PC-9 (cell line): Measurements from ENCODE around the gene FBN1. TPM values are rescaled to one million over a fixed set of nuclear protein-coding genes. Genes with fewer than 3 reads are reported as not detected.

Experiments
- BruUV-seq: library from RNA; stranded (reverse); fragments of 400-500 nt; replicated peaks from 2 replicates; lab custom pipeline; 2021; lab: Mats Ljungman, UMichigan
- CTCF ChIA-PET: fragments of 300-600 bp; sonication (Branson Sonifier 250); formaldehyde crosslinking; loops from one replicate; lab custom pipeline; 2022; ENCODE audit warnings: antibody characterized with exemption; lab: Charles Lee
- POLR2A ChIA-PET: fragments of 300-600 bp; sonication (Branson Sonifier 250); formaldehyde crosslinking; loops from one replicate; lab custom pipeline; 2022; ENCODE audit warnings: antibody characterized with exemption; ENCODE audit not compliant: unreplicated experiment; lab: Charles Lee
- DNase-seq, 2 experiments: peaks; one replicate each; pipeline versions ENCODE4 v3.0.0 to v3.0.0-alpha.2; 2015 to 2022; ENCODE audit warnings: mixed read lengths in 1 of 2
- H2AFZ ChIP-seq: fragments of 200-600 bp; sonication (generic); 2 replicates; pipeline ENCODE4 v1.8.1; 2017; ENCODE audit warnings: antibody characterized with exemption
- H3F3A ChIP-seq: fragments of 200-600 bp; sonication (generic); 2 replicates; pipeline ENCODE4 v1.8.1; 2017; ENCODE audit warnings: antibody characterized with exemption, mild to moderate bottlenecking, low read depth; ENCODE audit not compliant: insufficient read depth
- H3K27ac ChIP-seq: fragments of 200-600 bp; sonication (generic); 2 replicates; pipeline ENCODE4 v1.6.1; 2016; ENCODE audit warnings: mixed run types
- H3K27me3 ChIP-seq: fragments of 200-600 bp; sonication (generic); 2 replicates; pipeline ENCODE4 v1.6.1; 2016; ENCODE audit warnings: low read depth, mixed run types; ENCODE audit not compliant: insufficient read depth
- H3K36me3 ChIP-seq: fragments of 200-600 bp; sonication (generic); 2 replicates; pipeline ENCODE4 v1.6.1; 2016; ENCODE audit warnings: low read depth, mixed run types
- H3K4me1 ChIP-seq: fragments of 200-600 bp; sonication (generic); replicated peaks from 2 replicates; pipeline ENCODE4 v1.6.1; 2016; ENCODE audit warnings: mixed run types; ENCODE audit not compliant: insufficient read depth
- H3K4me2 ChIP-seq: fragments of 200-600 bp; sonication (generic); 2 replicates; pipeline ENCODE4 v1.6.1; 2017; ENCODE audit warnings: mixed run types
- H3K4me3 ChIP-seq: fragments of 200-600 bp; sonication (generic); 2 replicates; pipeline ENCODE4 v1.6.1; 2016; ENCODE audit warnings: mixed run types
- H3K79me2 ChIP-seq: fragments of 200-600 bp; sonication (generic); 2 replicates; pipeline ENCODE4 v1.6.1; 2017; ENCODE audit warnings: low read depth, mixed run types
- H3K9me2 ChIP-seq: fragments of 200-600 bp; sonication (generic); 2 replicates; pipeline ENCODE4 v1.8.1; 2017; ENCODE audit warnings: mild to moderate bottlenecking; ENCODE audit not compliant: insufficient read depth
- H3K9me3 ChIP-seq: fragments of 200-600 bp; sonication (generic); 2 replicates; pipeline ENCODE4 v1.8.1; 2016; ENCODE audit warnings: low read depth; ENCODE audit not compliant: insufficient read depth
- H4K20me1 ChIP-seq: fragments of 200-600 bp; sonication (generic); 2 replicates; pipeline ENCODE4 v1.8.1; 2017; ENCODE audit not compliant: insufficient read depth
- CTCF ChIP-seq: fragments of 200-600 bp; sonication (generic); conservative IDR thresholded peaks from 2 replicates; pipeline ENCODE4 v1.6.1; 2017; ENCODE audit warnings: mixed run types, antibody characterized with exemption, mild to moderate bottlenecking, moderate library complexity
- EZH2 ChIP-seq: fragments of 200-600 bp; sonication (generic); IDR thresholded peaks from 2 replicates; pipeline ENCODE4 v1.8.0; 2017; ENCODE audit warnings: antibody characterized with exemption, low read depth
- intact Hi-C: fragments of 100-400 bp; cut with micrococcal nuclease; formaldehyde crosslinking; loops from one replicate; pipeline ENCODE4 v1.10.0; 2022; ENCODE audit not compliant: unreplicated experiment
- total RNA-seq: library from RNA; stranded (reverse); gene quantifications from 2 replicates; pipeline ENCODE4 v1.2.3, GENCODE V29; 2021

Gene FBN1
- total RNA-seq, 1 experiment from 2014 or later: 1.3 TPM

- H3K4me2 ChIP-seq: no peak overlapping the region
- DNase-seq: no peak
- H3K36me3 ChIP-seq: no peaks in the 10 kb centered on the region
- no peak overlapping the region for H3K4me3 ChIP-seq
- no peaks in the 10 kb centered on the region for H3F3A ChIP-seq
- no peaks in the 10 kb centered on the region for H3K27me3 ChIP-seq
- intact Hi-C loops: no loop called here
- no peak overlapping the region for H3K27ac ChIP-seq
- ChIA-PET CTCF (no interaction called here), POLR2A (no interaction called here)
- BruUV-seq: no TSS peak
- TF ChIP-seq EZH2: no peak
- no peak for TF ChIP-seq CTCF
- H3K9me3 ChIP-seq: no peaks in the 10 kb centered on the region
- no peak overlapping the region for H2AFZ ChIP-seq
- no peaks in the 10 kb centered on the region for H4K20me1 ChIP-seq
- H3K9me2 ChIP-seq: no peaks in the 10 kb centered on the region
- H3K79me2 ChIP-seq: no peaks in the 10 kb centered on the region
- H3K4me1 ChIP-seq: 0 out of 2 replicates have a peak, but pooled peaks cover 6% of the 10 kb centered on the region
Observed at GRCh38 chr15:48381861-48382260, 263.6 kb downstream of the FBN1 start.

GRCh38 chr15:48380198-48380597 is 265.3 kb downstream of the FBN1 start:
- CTCF ChIA-PET: no interaction called here
- intact Hi-C loops: no loop called here

GRCh38 chr15:48375767-48376166 is 269.7 kb downstream of the FBN1 start:
- Histone ChIP-seq H3K27me3 (no peaks in the 10 kb centered on the region), H4K20me1 (no peaks in the 10 kb centered on the region), H3K79me2 (no peaks in the 10 kb centered on the region), H2AFZ (no peak overlapping the region), H3K36me3 (no peaks in the 10 kb centered on the region), H3K9me3 (no peaks in the 10 kb centered on the region), H3K4me3 (no peak overlapping the region), H3K4me1 (0 out of 2 replicates have a peak, but pooled peaks cover 8% of the 10 kb centered on the region), H3K9me2 (no peaks in the 10 kb centered on the region), H3K27ac (no peak overlapping the region), H3K4me2 (no peak overlapping the region), H3F3A (no peaks in the 10 kb centered on the region; the same call in 1 of the 2 replicates)
- TF ChIP-seq EZH2 (no peak), CTCF (no peak)
- no peak for DNase-seq
- intact Hi-C loops: no loop called here
- CTCF ChIA-PET: no interaction called here
- POLR2A ChIA-PET: no interaction called here
- no TSS peak for BruUV-seq

More at GRCh38 chr15:48380198-48380597, 265.3 kb downstream of the FBN1 start:
- Histone ChIP-seq H3K9me2 (no peaks in the 10 kb centered on the region), H3K4me1 (0 out of 2 replicates have a peak, but pooled peaks cover 6% of the 10 kb centered on the region), H4K20me1 (no peaks in the 10 kb centered on the region), H3K4me2 (no peak overlapping the region), H3F3A (no peaks in the 10 kb centered on the region), H3K27me3 (no peaks in the 10 kb centered on the region), H3K79me2 (no peaks in the 10 kb centered on the region), H3K9me3 (no peaks in the 10 kb centered on the region), H3K36me3 (no peaks in the 10 kb centered on the region), H3K27ac (no peak overlapping the region), H2AFZ (no peak overlapping the region), H3K4me3 (no peak overlapping the region)
- no peak for TF ChIP-seq CTCF
- TF ChIP-seq EZH2: no peak
- DNase-seq: no peak
- BruUV-seq: no TSS peak
- POLR2A ChIA-PET: no interaction called here
